PC-9 (cell line): ENCODE data around the gene CACNA2D1. TPM values are rescaled to one million over a fixed set of nuclear protein-coding genes. Genes with fewer than 3 reads are reported as not detected.

Experiments used
- BruUV-seq: library from RNA; stranded (reverse); fragments of 400-500 nt; replicated peaks from 2 replicates; lab custom pipeline; 2021; lab: Mats Ljungman, UMichigan
- CTCF ChIA-PET: fragments of 300-600 bp; sonication (Branson Sonifier 250); formaldehyde crosslinking; loops from one replicate; lab custom pipeline; 2022; ENCODE audit warnings: antibody characterized with exemption; lab: Charles Lee
- POLR2A ChIA-PET: fragments of 300-600 bp; sonication (Branson Sonifier 250); formaldehyde crosslinking; loops from one replicate; lab custom pipeline; 2022; ENCODE audit warnings: antibody characterized with exemption; ENCODE audit not compliant: unreplicated experiment; lab: Charles Lee
- DNase-seq, 2 experiments: peaks; one replicate each; pipeline versions ENCODE4 v3.0.0 to v3.0.0-alpha.2; 2015 to 2022; ENCODE audit warnings: mixed read lengths in 1 of 2
- H2AFZ ChIP-seq: fragments of 200-600 bp; sonication (generic); 2 replicates; pipeline ENCODE4 v1.8.1; 2017; ENCODE audit warnings: antibody characterized with exemption
- H3F3A ChIP-seq: fragments of 200-600 bp; sonication (generic); 2 replicates; pipeline ENCODE4 v1.8.1; 2017; ENCODE audit warnings: antibody characterized with exemption, mild to moderate bottlenecking, low read depth; ENCODE audit not compliant: insufficient read depth
- H3K27ac ChIP-seq: fragments of 200-600 bp; sonication (generic); 2 replicates; pipeline ENCODE4 v1.6.1; 2016; ENCODE audit warnings: mixed run types
- H3K27me3 ChIP-seq: fragments of 200-600 bp; sonication (generic); 2 replicates; pipeline ENCODE4 v1.6.1; 2016; ENCODE audit warnings: low read depth, mixed run types; ENCODE audit not compliant: insufficient read depth
- H3K36me3 ChIP-seq: fragments of 200-600 bp; sonication (generic); 2 replicates; pipeline ENCODE4 v1.6.1; 2016; ENCODE audit warnings: low read depth, mixed run types
- H3K4me1 ChIP-seq: fragments of 200-600 bp; sonication (generic); replicated peaks from 2 replicates; pipeline ENCODE4 v1.6.1; 2016; ENCODE audit warnings: mixed run types; ENCODE audit not compliant: insufficient read depth
- H3K4me2 ChIP-seq: fragments of 200-600 bp; sonication (generic); 2 replicates; pipeline ENCODE4 v1.6.1; 2017; ENCODE audit warnings: mixed run types
- H3K4me3 ChIP-seq: fragments of 200-600 bp; sonication (generic); 2 replicates; pipeline ENCODE4 v1.6.1; 2016; ENCODE audit warnings: mixed run types
- H3K79me2 ChIP-seq: fragments of 200-600 bp; sonication (generic); 2 replicates; pipeline ENCODE4 v1.6.1; 2017; ENCODE audit warnings: low read depth, mixed run types
- H3K9me2 ChIP-seq: fragments of 200-600 bp; sonication (generic); 2 replicates; pipeline ENCODE4 v1.8.1; 2017; ENCODE audit warnings: mild to moderate bottlenecking; ENCODE audit not compliant: insufficient read depth
- H3K9me3 ChIP-seq: fragments of 200-600 bp; sonication (generic); 2 replicates; pipeline ENCODE4 v1.8.1; 2016; ENCODE audit warnings: low read depth; ENCODE audit not compliant: insufficient read depth
- H4K20me1 ChIP-seq: fragments of 200-600 bp; sonication (generic); 2 replicates; pipeline ENCODE4 v1.8.1; 2017; ENCODE audit not compliant: insufficient read depth
- CTCF ChIP-seq: fragments of 200-600 bp; sonication (generic); conservative IDR thresholded peaks from 2 replicates; pipeline ENCODE4 v1.6.1; 2017; ENCODE audit warnings: mixed run types, antibody characterized with exemption, mild to moderate bottlenecking, moderate library complexity
- EZH2 ChIP-seq: fragments of 200-600 bp; sonication (generic); IDR thresholded peaks from 2 replicates; pipeline ENCODE4 v1.8.0; 2017; ENCODE audit warnings: antibody characterized with exemption, low read depth
- intact Hi-C: fragments of 100-400 bp; cut with micrococcal nuclease; formaldehyde crosslinking; loops from one replicate; pipeline ENCODE4 v1.10.0; 2022; ENCODE audit not compliant: unreplicated experiment
- total RNA-seq: library from RNA; stranded (reverse); gene quantifications from 2 replicates; pipeline ENCODE4 v1.2.3, GENCODE V29; 2021

The CACNA2D1 gene
- total RNA-seq, 1 experiment from 2014 or later = 3.2 TPM

- Histone ChIP-seq H3K4me1 (no peaks in the 10 kb centered on the region), H3K27ac (no peak overlapping the region), H4K20me1 (no peaks in the 10 kb centered on the region), H3F3A (no peaks in the 10 kb centered on the region), H3K9me3 (no peaks in the 10 kb centered on the region), H3K9me2 (no peaks in the 10 kb centered on the region), H3K4me2 (no peak overlapping the region), H3K79me2 (no peaks in the 10 kb centered on the region), H3K36me3 (no peaks in the 10 kb centered on the region), H2AFZ (no peak overlapping the region), H3K27me3 (no peaks in the 10 kb centered on the region), H3K4me3 (no peak overlapping the region)
- intact Hi-C loops = no loop called here
- ChIA-PET POLR2A (no interaction called here), CTCF (no interaction called here)
- no peak for TF ChIP-seq CTCF
- no peak for TF ChIP-seq EZH2
- no peak for DNase-seq
- BruUV-seq = no TSS peak
Observed at GRCh38 chr7:82375129-82375528, 68.4 kb downstream of the CACNA2D1 start.

- no TSS peak for BruUV-seq
- POLR2A ChIA-PET = no interaction called here
- H3K27ac ChIP-seq = no peak overlapping the region
Observed at GRCh38 chr7:82373926-82374635, 69.5 kb downstream of the CACNA2D1 start.

GRCh38 chr7:82364671-82365070 is 78.9 kb downstream of the CACNA2D1 start:
- Histone ChIP-seq H3K4me3 (no peak overlapping the region), H2AFZ (no peak overlapping the region), H3K4me2 (no peak overlapping the region), H3F3A (no peaks in the 10 kb centered on the region), H4K20me1 (no peaks in the 10 kb centered on the region), H3K9me3 (no peaks in the 10 kb centered on the region; the same call in 1 of the 2 replicates), H3K79me2 (no peaks in the 10 kb centered on the region), H3K4me1 (no peaks in the 10 kb centered on the region), H3K36me3 (no peaks in the 10 kb centered on the region), H3K9me2 (no peaks in the 10 kb centered on the region), H3K27me3 (no peaks in the 10 kb centered on the region), H3K27ac (no peak overlapping the region)
- intact Hi-C loops = no loop called here
- BruUV-seq = no TSS peak
- ChIA-PET POLR2A (no interaction called here), CTCF (no interaction called here)
- no peak for DNase-seq
- TF ChIP-seq EZH2 (no peak), CTCF (no peak)

More at GRCh38 chr7:82373926-82374635, 69.5 kb downstream of the CACNA2D1 start:
- H3F3A ChIP-seq = no peaks in the 10 kb centered on the region
- H3K4me3 ChIP-seq = no peak overlapping the region
- H3K36me3 ChIP-seq = no peaks in the 10 kb centered on the region
- H3K79me2 ChIP-seq = no peaks in the 10 kb centered on the region
- H3K9me2 ChIP-seq = no peaks in the 10 kb centered on the region
- intact Hi-C loops = no loop called here
- no peaks in the 10 kb centered on the region for H4K20me1 ChIP-seq
- H3K4me1 ChIP-seq = no peaks in the 10 kb centered on the region
- CTCF ChIA-PET = no interaction called here
- TF ChIP-seq CTCF = no peak
- no peak for TF ChIP-seq EZH2
- no peaks in the 10 kb centered on the region for H3K27me3 ChIP-seq
- no peak overlapping the region for H3K4me2 ChIP-seq
- DNase-seq = no peak
- H3K9me3 ChIP-seq = no peaks in the 10 kb centered on the region
- no peak overlapping the region for H2AFZ ChIP-seq
